ENCODE data around the gene CLDND2. TPM values are rescaled to one million over a fixed set of nuclear protein-coding genes. Genes with fewer than 3 reads are reported as not detected.

The CLDND2 gene
- not detected in 2 replicates for total RNA-seq

GRCh38 chr19:51368366-51369282, at the start of gene CLDND2:
CLDND2 (minus strand) TSS chr19:51369003; CDS start chr19:51368577, 426 bp downstream.

GRCh38 chr19:51417107-51417809, 48.5 kb upstream of the CLDND2 start, which contains the start of gene SIGLEC10:
SIGLEC10 (minus strand) TSS chr19:51417642; CDS start chr19:51417581, 61 bp downstream.

GRCh38 chr19:51387924-51388389, 19.2 kb upstream of the CLDND2 start, which contains the start of gene LIM2:
LIM2 (minus strand) TSS chr19:51387974; CDS start chr19:51387443, 531 bp downstream.

GRCh38 chr19:51372649-51373504, 4.1 kb upstream of the CLDND2 start, which contains the start of gene NKG7:
NKG7 (minus strand) TSS chr19:51372654; CDS start chr19:51372535, 119 bp downstream.

GRCh38 chr19:51365965-51366388, 2.8 kb downstream of the CLDND2 start, which contains the start of gene ETFB:
ETFB (minus strand) TSS chr19:51366388; CDS start chr19:51366326, 62 bp downstream.

GRCh38 chr19:51341976-51342580, 26.7 kb downstream of the CLDND2 start, which contains the start of gene VSIG10L:
VSIG10L (minus strand) TSS chr19:51342139; CDS start chr19:51342124, 15 bp downstream.

Other genes with a start within 250 kb of the CLDND2 start
- not detected in 2 replicates for gene SIGLEC9, start 244.1 kb downstream of the CLDND2 start, total RNA-seq
- gene SIGLEC7, start 226.7 kb downstream of the CLDND2 start, total RNA-seq, result not detected in 2 replicates
- gene CD33, start 143.9 kb downstream of the CLDND2 start, total RNA-seq, result not detected in 2 replicates
- not detected in 2 replicates for gene SIGLECL1, start 117.9 kb downstream of the CLDND2 start, total RNA-seq
- gene IGLON5, start 57.4 kb downstream of the CLDND2 start, total RNA-seq, result 0.09 and 0.58 TPM in 2 replicates
- 0.35 and 2.0 TPM in 2 replicates for gene VSIG10L, start 26.9 kb downstream of the CLDND2 start, total RNA-seq
- 109 and 114 TPM in 2 replicates for gene ETFB, start 2.6 kb downstream of the CLDND2 start, total RNA-seq
- not detected in 2 replicates for gene NKG7, start 3.7 kb upstream of the CLDND2 start, total RNA-seq
- gene LIM2, start 19.0 kb upstream of the CLDND2 start, total RNA-seq, result not detected in 2 replicates
- not detected in 2 replicates for gene C19orf84, start 21.6 kb upstream of the CLDND2 start, total RNA-seq
- gene SIGLEC10, start 48.6 kb upstream of the CLDND2 start, total RNA-seq, result not detected in 2 replicates
- gene SIGLEC8, start 89.5 kb upstream of the CLDND2 start, total RNA-seq, result not detected in 2 replicates
- not detected in 2 replicates for gene CEACAM18, start 109.5 kb upstream of the CLDND2 start, total RNA-seq
- gene SIGLEC12, start 132.8 kb upstream of the CLDND2 start, total RNA-seq, result not detected in 2 replicates
- not detected in 2 replicates for gene SIGLEC6, start 162.7 kb upstream of the CLDND2 start, total RNA-seq
- 2.6 and 3.3 TPM in 2 replicates for gene ZNF175, start 202.3 kb upstream of the CLDND2 start, total RNA-seq

Measured in pericardium fibroblast (primary cell).